Esophagus muscularis mucosa (tissue), 4 donors: ENCODE results near the gene ZNF804B. TPM values are rescaled to one million over a fixed set of nuclear protein-coding genes. Genes with fewer than 3 reads are reported as not detected.

ENCODE experiments used
- DNase-seq: peaks from one replicate; pipeline ENCODE4 v3.0.0-alpha.2; 2017; ENCODE audit errors: extremely low spot score
- H3K27ac ChIP-seq, 4 donors: fragments of 200-600 bp; sonication (generic); replicated peaks in 1 of 4; 1 replicate in 3 of 4; 2 replicates in 1 of 4; pipeline ENCODE4 v1.5.1; 2016 to 2019; ENCODE audit warnings: mild to moderate bottlenecking in 1 of 4
- H3K27me3 ChIP-seq, 4 donors: fragments of 200-600 bp; sonication (generic); one replicate each; pipeline versions ENCODE4 v1.5.1 to v1.6.0; 2016 to 2019
- H3K36me3 ChIP-seq, 4 donors: fragments of 200-600 bp; sonication (generic); one replicate each; pipeline ENCODE4 v1.5.1; 2016 to 2019
- H3K4me1 ChIP-seq, 4 donors: fragments of 200-600 bp; sonication (generic); one replicate each; pipeline ENCODE4 v1.5.1; 2016 to 2019
- H3K4me3 ChIP-seq, 4 donors: fragments of 200-600 bp; sonication (generic); 1 replicate in 2 of 4; 2 replicates in 2 of 4; pipeline ENCODE4 v1.5.1; 2016 to 2019; ENCODE audit warnings: mild to moderate bottlenecking in 4 of 4, moderate library complexity in 1 of 4
- H3K9me3 ChIP-seq, 4 donors: fragments of 200-600 bp; sonication (generic); 1 replicate in 3 of 4; 2 replicates in 1 of 4; pipeline ENCODE4 v1.5.1; 2016 to 2019
- EP300 ChIP-seq: sonication (generic); formaldehyde crosslinking; IDR thresholded peaks from one replicate; pipeline ENCODE4 v1.6.1; 2017; ENCODE audit warnings: antibody characterized with exemption
- POLR2A ChIP-seq: fragments of 450-650 bp; IDR thresholded peaks from one replicate; pipeline ENCODE4 v1.6.1; 2017; ENCODE audit warnings: antibody characterized with exemption, moderate library complexity, mild to moderate bottlenecking, low read depth
- POLR2AphosphoS5 ChIP-seq, 2 donors: sonication (generic); formaldehyde crosslinking; IDR thresholded peaks; one replicate each; pipeline ENCODE4 v1.6.1; 2017; ENCODE audit warnings: antibody characterized with exemption in 2 of 2
- WGBS: methylation state at CpG from one replicate; pipeline ENCODE4 v1.1.5; 2018; 5-methylcytosine and 5-hydroxymethylcytosine counted together
- intact Hi-C: fragments of 100-400 bp; cut with DNase I; formaldehyde crosslinking; loops from one replicate; pipeline ENCODE4 v1.15.1; 2023
- total RNA-seq, 4 donors: library from RNA; depleted of rRNA; stranded (reverse); fragments of >200 nt; gene quantifications; one replicate each; pipeline versions ENCODE4 v1.1.0 to v1.2.1, GENCODE V29; 2016
- TF ChIP-seq, protein P1 (sequence below), 3 experiments: fragments of 200-600 bp in 2 of 3; fragments of 450-650 bp in 1 of 3; sonication (generic) in 2 of 3; IDR thresholded peaks; one replicate each; pipeline ENCODE4 v1.5.1; 2017 to 2019; ENCODE audit warnings: antibody characterized with exemption in 3 of 3, mild to moderate bottlenecking in 2 of 3, moderate library complexity in 1 of 3

Gene ZNF804B
- total RNA-seq, 4 donors from 2014 or later, result not detected

DNA sequence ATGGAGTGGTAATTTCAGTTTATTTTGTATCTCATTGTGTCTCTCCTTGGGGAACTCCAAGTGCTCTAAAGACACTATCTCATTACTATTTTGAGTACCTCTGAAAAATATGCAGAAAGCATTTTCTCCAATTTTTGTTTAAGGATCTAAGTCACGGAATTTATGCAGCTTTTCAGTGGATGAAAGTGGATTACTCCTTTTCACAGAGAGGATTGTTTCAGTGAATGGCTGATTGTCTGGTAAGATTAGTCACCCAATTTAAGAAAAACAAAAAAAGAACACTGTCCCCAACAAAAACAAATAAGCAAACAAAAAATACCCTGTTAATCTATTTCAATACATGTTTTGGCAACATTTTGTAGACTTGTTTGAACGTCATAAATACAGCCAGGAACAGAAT, 374.3 kb downstream of the ZNF804B start:
- no peaks in the 10 kb centered on the region for H3K36me3 ChIP-seq
- no peak overlapping the region for H3K4me3 ChIP-seq
- 63% methylated on average over 2 of the region's 2 CpGs for WGBS
- H3K27ac ChIP-seq, result no peak overlapping the region
- no peak for DNase-seq
- intact Hi-C loops, result no loop called here
- H3K4me1 ChIP-seq, result no peaks in the 10 kb centered on the region
- H3K9me3 ChIP-seq, result peaks cover 0 to 4% (median 0%) of the 10 kb centered on the region in 4 donors
- no peak for TF ChIP-seq EP300
- TF ChIP-seq, protein P1, sequence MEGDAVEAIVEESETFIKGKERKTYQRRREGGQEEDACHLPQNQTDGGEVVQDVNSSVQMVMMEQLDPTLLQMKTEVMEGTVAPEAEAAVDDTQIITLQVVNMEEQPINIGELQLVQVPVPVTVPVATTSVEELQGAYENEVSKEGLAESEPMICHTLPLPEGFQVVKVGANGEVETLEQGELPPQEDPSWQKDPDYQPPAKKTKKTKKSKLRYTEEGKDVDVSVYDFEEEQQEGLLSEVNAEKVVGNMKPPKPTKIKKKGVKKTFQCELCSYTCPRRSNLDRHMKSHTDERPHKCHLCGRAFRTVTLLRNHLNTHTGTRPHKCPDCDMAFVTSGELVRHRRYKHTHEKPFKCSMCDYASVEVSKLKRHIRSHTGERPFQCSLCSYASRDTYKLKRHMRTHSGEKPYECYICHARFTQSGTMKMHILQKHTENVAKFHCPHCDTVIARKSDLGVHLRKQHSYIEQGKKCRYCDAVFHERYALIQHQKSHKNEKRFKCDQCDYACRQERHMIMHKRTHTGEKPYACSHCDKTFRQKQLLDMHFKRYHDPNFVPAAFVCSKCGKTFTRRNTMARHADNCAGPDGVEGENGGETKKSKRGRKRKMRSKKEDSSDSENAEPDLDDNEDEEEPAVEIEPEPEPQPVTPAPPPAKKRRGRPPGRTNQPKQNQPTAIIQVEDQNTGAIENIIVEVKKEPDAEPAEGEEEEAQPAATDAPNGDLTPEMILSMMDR (IDR thresholded peaks at IDR 0.05), result no peak
- no peak for TF ChIP-seq POLR2A
- TF ChIP-seq POLR2AphosphoS5 (IDR thresholded peaks at IDR 0.05), result no peak
- H3K27me3 ChIP-seq, result no peaks in the 10 kb centered on the region

GRCh38 chr7:89145801-89146200, 386.3 kb downstream of the ZNF804B start:
- Histone ChIP-seq H3K36me3 (no peaks in the 10 kb centered on the region), H3K9me3 (peaks cover 0 to 11% (median 7%) of the 10 kb centered on the region in 4 donors), H3K27ac (no peak overlapping the region), H3K27me3 (no peaks in the 10 kb centered on the region), H3K4me3 (no peak overlapping the region), H3K4me1 (no peaks in the 10 kb centered on the region)
- no peak for DNase-seq
- TF ChIP-seq, protein P1 (IDR thresholded peaks at IDR 0.05), result no peak
- TF ChIP-seq EP300 (no peak), POLR2A (no peak), POLR2AphosphoS5 (IDR thresholded peaks at IDR 0.05) (no peak)
- intact Hi-C loops, result no loop called here

GRCh38 chr7:89160107-89160506, 400.6 kb downstream of the ZNF804B start:
- no peaks in the 10 kb centered on the region for H3K36me3 ChIP-seq
- no peaks in the 10 kb centered on the region for H3K27me3 ChIP-seq
- no peak overlapping the region for H3K27ac ChIP-seq
- no peak for TF ChIP-seq POLR2AphosphoS5 (IDR thresholded peaks at IDR 0.05)
- H3K4me1 ChIP-seq, result no peaks in the 10 kb centered on the region
- WGBS, result 84% methylated on average over 2 of the region's 2 CpGs
- no peak for DNase-seq
- H3K9me3 ChIP-seq, result no peaks in the 10 kb centered on the region
- H3K4me3 ChIP-seq, result no peak overlapping the region
- intact Hi-C loops, result no loop called here

- TF ChIP-seq, protein P1 (IDR thresholded peaks at IDR 0.05), result no peak
- TF ChIP-seq EP300 (no peak), POLR2A (no peak), POLR2AphosphoS5 (IDR thresholded peaks at IDR 0.05) (no peak)
- WGBS, result 50% methylated on average over 3 of the region's 3 CpGs
- Histone ChIP-seq H3K36me3 (no peaks in the 10 kb centered on the region), H3K4me1 (no peaks in the 10 kb centered on the region), H3K27me3 (no peaks in the 10 kb centered on the region), H3K9me3 (no peaks in the 10 kb centered on the region), H3K27ac (no peak overlapping the region), H3K4me3 (no peak overlapping the region)
- DNase-seq, result no peak
- intact Hi-C loops, result no loop called here
Observed at GRCh38 chr7:89165421-89165820, 405.9 kb downstream of the ZNF804B start.

DNA sequence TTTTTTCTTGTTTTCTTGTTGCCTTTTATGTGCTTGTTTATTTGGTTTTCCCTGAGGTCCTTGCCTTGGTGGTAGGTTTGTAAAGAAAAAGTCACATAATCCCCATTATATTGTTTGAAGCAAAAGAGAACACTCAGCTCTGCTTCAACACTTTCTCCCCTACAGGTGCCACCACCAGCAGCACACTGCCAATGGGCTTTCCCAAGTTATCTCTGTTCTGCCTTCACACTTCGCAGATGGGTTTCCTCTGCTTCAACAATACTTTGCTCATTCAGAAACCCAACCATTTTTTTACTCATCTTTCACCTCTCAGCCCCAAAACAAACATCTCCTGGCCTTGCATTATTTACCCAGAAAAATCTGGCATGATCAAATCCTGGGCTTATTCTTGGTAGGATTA, 411.1 kb downstream of the ZNF804B start:
- H3K36me3 ChIP-seq, result no peaks in the 10 kb centered on the region

More for the DNA sequence above, 411.1 kb downstream of the ZNF804B start:
- TF ChIP-seq POLR2AphosphoS5 (IDR thresholded peaks at IDR 0.05), result no peak
- no peak for TF ChIP-seq EP300
- TF ChIP-seq, protein P1 (IDR thresholded peaks at IDR 0.05), result no peak
- no peak for TF ChIP-seq POLR2A
- no peaks in the 10 kb centered on the region for H3K4me1 ChIP-seq
- H3K27ac ChIP-seq, result no peak overlapping the region
- intact Hi-C loops, result no loop called here
- WGBS, result 77% methylated on average over 1 of the region's 1 CpG
- H3K9me3 ChIP-seq, result no peaks in the 10 kb centered on the region
- H3K27me3 ChIP-seq, result no peaks in the 10 kb centered on the region
- no peak overlapping the region for H3K4me3 ChIP-seq
- no peak for DNase-seq
